ENCODE results near the gene PUS1.

The PUS1 gene

DNA sequence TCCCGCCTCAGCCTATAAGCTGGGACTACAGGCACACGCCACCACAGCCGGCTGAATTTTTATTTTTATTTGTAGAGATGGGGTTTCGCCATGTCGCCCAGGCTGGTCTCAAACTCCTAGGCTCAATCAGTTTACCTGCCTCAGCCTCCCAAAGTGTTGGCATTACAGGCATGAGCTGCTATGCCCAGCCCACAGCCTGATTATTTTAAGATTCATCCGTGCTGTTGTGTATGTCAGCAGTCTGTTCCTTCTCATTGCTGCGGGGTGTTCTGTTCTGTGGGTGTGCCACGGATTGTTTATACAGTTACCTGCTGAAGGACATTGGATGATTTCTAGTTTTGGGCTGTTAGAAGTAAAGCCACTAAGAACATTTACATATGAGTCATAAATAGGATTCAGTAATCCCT lies 11.1 kb downstream of the PUS1 start:
- peaks cover 43 to 72% of the 10 kb centered on the region in 2 experiments; a peak in 2 of 3 replicates for H3K36me3 ChIP-seq (ENCODE audit: control insufficient read depth in 2 of 2, insufficient read depth in 1 of 2, low read length in 2 of 2)
- no peak overlapping the region for H3K27ac ChIP-seq (ENCODE audit: extremely low read depth, low read depth, low read length)
- ChIA-PET CTCF (no interaction called here), POLR2A (interaction anchor here (1.4 kb wide), 1 partner anchor 10 kb away, joined by 3 read pairs; the partner anchor contains the start of gene PUS1)
- no peaks in the 10 kb centered on the region for H3K4me1 ChIP-seq (ENCODE audit: control insufficient read depth, insufficient read depth, low read length)
- H3K9me3 ChIP-seq (ENCODE audit: control insufficient read depth, insufficient read depth, low read depth, low read length), result no peaks in the 10 kb centered on the region
- TF ChIP-seq, protein P1, sequence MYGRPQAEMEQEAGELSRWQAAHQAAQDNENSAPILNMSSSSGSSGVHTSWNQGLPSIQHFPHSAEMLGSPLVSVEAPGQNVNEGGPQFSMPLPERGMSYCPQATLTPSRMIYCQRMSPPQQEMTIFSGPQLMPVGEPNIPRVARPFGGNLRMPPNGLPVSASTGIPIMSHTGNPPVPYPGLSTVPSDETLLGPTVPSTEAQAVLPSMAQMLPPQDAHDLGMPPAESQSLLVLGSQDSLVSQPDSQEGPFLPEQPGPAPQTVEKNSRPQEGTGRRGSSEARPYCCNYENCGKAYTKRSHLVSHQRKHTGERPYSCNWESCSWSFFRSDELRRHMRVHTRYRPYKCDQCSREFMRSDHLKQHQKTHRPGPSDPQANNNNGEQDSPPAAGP (tag by site-specific recombination; IDR thresholded peaks at IDR 0.05), result no peak
- no peak for TF ChIP-seq MYNN (tag by site-specific recombination; IDR thresholded peaks at IDR 0.05; ENCODE audit: borderline replicate concordance)
- H3K4me3 ChIP-seq (ENCODE audit: low read depth, low read length), result no peak overlapping the region

DNA sequence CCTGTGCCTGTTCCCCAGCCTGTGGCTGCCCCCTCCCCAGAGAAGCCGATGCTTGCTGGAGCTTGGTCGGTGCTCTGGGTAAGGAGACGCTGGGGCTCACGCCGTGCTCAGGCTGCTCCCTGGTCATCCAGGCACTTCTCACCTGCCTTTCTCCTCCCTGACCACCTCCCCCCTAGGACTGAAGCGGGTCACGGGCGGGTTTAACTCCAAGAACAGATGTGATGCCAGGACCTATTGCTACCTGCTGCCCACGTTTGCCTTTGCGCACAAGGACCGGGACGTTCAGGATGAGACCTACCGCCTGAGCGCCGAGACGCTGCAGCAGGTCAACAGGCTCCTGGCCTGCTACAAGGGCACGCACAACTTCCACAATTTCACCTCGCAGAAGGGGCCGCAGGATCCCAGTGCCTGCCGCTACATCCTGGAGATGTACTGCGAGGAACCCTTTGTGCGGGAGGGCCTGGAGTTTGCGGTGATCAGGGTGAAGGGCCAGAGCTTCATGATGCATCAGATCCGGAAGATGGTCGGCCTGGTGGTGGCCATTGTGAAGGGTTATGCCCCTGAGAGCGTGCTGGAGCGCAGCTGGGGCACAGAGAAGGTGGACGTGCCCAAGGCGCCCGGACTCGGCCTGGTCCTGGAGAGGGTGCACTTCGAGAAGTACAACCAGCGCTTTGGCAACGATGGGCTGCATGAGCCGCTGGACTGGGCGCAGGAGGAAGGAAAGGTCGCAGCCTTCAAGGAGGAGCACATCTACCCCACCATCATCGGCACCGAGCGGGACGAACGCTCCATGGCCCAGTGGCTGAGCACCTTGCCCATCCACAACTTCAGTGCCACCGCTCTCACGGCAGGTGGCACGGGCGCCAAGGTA lies 12.3 kb downstream of the PUS1 start:
- ChIA-PET CTCF (no interaction called here), POLR2A (interaction anchor here (1.4 kb wide), 1 partner anchor 12 kb away, joined by 3 read pairs; the partner anchor contains the start of gene PUS1)
- TF ChIP-seq TRIM28 (IDR thresholded peaks at IDR 0.05; ENCODE audit: borderline replicate concordance, low read length) (no peak), ZNF266 (tag by site-specific recombination; IDR thresholded peaks at IDR 0.05; ENCODE audit: low read depth) (no peak), ZNF626 (tag by site-specific recombination; IDR thresholded peaks at IDR 0.05) (no peak), ZNF837 (tag by site-specific recombination; IDR thresholded peaks at IDR 0.05) (no peak), ZXDB (tag by site-specific recombination; IDR thresholded peaks at IDR 0.05) (no peak), ZNF791 (tag by site-specific recombination; IDR thresholded peaks at IDR 0.05) (no peak), ZNF239 (tag by site-specific recombination; IDR thresholded peaks at IDR 0.05) (no peak), ZNF658 (tag by site-specific recombination; IDR thresholded peaks at IDR 0.05) (no peak), ZNF514 (tag by site-specific recombination; IDR thresholded peaks at IDR 0.05) (no peak), KLF16 (tag by site-specific recombination; IDR thresholded peaks at IDR 0.05) (no peak), ZNF426 (tag by site-specific recombination; IDR thresholded peaks at IDR 0.05) (no peak), ZNF548 (tag by site-specific recombination; IDR thresholded peaks at IDR 0.05) (no peak), ZFP37 (tag by site-specific recombination; IDR thresholded peaks at IDR 0.05) (no peak), ZBTB7A (tag by site-specific recombination; IDR thresholded peaks at IDR 0.05; ENCODE audit: low read depth) (no peak), ZNF366 (tag by site-specific recombination; conservative IDR thresholded peaks at IDR 0.05) (no peak), ZNF221 (tag by site-specific recombination; IDR thresholded peaks at IDR 0.05; ENCODE audit: borderline replicate concordance) (no peak), ZBTB21 (tag by site-specific recombination; IDR thresholded peaks at IDR 0.05) (no peak)
- TF ChIP-seq, protein P2, sequence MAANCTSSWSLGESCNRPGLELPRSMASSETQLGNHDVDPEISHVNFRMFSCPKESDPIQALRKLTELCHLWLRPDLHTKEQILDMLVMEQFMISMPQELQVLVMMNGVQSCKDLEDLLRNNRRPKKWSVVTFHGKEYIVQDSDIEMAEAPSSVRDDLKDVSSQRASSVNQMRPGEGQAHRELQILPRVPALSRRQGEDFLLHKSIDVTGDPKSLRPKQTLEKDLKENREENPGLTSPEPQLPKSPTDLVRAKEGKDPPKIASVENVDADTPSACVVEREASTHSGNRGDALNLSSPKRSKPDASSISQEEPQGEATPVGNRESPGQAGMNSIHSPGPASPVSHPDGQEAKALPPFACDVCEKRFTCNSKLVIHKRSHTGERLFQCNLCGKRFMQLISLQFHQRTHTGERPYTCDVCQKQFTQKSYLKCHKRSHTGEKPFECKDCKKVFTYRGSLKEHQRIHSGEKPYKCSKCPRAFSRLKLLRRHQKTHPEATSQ (tag by site-specific recombination; IDR thresholded peaks at IDR 0.05), result no peak
- TF ChIP-seq, protein P3, sequence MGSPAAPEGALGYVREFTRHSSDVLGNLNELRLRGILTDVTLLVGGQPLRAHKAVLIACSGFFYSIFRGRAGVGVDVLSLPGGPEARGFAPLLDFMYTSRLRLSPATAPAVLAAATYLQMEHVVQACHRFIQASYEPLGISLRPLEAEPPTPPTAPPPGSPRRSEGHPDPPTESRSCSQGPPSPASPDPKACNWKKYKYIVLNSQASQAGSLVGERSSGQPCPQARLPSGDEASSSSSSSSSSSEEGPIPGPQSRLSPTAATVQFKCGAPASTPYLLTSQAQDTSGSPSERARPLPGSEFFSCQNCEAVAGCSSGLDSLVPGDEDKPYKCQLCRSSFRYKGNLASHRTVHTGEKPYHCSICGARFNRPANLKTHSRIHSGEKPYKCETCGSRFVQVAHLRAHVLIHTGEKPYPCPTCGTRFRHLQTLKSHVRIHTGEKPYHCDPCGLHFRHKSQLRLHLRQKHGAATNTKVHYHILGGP (tag by site-specific recombination; IDR thresholded peaks at IDR 0.05), result no peak
- TF ChIP-seq, protein P4, sequence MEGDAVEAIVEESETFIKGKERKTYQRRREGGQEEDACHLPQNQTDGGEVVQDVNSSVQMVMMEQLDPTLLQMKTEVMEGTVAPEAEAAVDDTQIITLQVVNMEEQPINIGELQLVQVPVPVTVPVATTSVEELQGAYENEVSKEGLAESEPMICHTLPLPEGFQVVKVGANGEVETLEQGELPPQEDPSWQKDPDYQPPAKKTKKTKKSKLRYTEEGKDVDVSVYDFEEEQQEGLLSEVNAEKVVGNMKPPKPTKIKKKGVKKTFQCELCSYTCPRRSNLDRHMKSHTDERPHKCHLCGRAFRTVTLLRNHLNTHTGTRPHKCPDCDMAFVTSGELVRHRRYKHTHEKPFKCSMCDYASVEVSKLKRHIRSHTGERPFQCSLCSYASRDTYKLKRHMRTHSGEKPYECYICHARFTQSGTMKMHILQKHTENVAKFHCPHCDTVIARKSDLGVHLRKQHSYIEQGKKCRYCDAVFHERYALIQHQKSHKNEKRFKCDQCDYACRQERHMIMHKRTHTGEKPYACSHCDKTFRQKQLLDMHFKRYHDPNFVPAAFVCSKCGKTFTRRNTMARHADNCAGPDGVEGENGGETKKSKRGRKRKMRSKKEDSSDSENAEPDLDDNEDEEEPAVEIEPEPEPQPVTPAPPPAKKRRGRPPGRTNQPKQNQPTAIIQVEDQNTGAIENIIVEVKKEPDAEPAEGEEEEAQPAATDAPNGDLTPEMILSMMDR (tag by site-specific recombination; IDR thresholded peaks at IDR 0.05), result no peak
- Histone ChIP-seq H3K9me3 (ENCODE audit: control insufficient read depth, insufficient read depth, low read depth, low read length) (no peaks in the 10 kb centered on the region), H3K36me3 (ENCODE audit: control insufficient read depth in 2 of 2, insufficient read depth in 1 of 2, low read length in 2 of 2) (peaks cover 32 to 63% of the 10 kb centered on the region in 2 experiments; a peak in 2 of 3 replicates), H3K27ac (ENCODE audit: extremely low read depth, low read depth, low read length) (no peak overlapping the region), H3K4me3 (ENCODE audit: low read depth, low read length) (no peak overlapping the region), H3K4me1 (ENCODE audit: control insufficient read depth, insufficient read depth, low read length) (no peaks in the 10 kb centered on the region)

All from HEK293 (cell line).